ENCODE measurements around the gene PARD3B. TPM values are rescaled to one million over a fixed set of nuclear protein-coding genes. Genes with fewer than 3 reads are reported as not detected.

Gene PARD3B
- total RNA-seq, result under 1 TPM; 0.06 to 0.23 TPM

GRCh38 chr2:204544961-204545860 is at the start of gene PARD3B:
Gene PARD3B (plus strand): TSS chr2:204545475. CDS start chr2:204546000, 525 bp downstream.
- ChIA-PET POLR2A (no interaction called here), CTCF (no interaction called here)

DNA sequence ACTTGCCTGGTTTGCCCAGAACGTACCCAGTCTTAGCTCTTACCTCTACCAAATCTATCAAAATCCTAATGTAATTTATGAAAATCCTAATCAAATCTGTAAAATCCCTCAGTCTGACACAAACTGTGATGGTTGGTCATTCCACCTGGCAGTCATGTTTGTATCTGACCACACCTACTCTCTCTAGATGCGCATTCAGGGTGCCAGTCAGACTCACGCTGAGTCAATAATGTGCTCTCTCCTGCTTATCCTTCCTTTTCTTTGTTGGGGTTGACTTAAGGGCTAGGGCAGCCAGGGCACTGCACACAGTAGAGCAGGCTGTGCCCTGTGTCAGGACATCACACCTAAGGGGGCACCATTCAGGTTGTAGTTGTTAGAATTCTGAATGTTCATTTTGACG is 48.5 kb upstream of the PARD3B start:
- POLR2A ChIA-PET, result no interaction called here
- CTCF ChIA-PET, result no interaction called here

DNA sequence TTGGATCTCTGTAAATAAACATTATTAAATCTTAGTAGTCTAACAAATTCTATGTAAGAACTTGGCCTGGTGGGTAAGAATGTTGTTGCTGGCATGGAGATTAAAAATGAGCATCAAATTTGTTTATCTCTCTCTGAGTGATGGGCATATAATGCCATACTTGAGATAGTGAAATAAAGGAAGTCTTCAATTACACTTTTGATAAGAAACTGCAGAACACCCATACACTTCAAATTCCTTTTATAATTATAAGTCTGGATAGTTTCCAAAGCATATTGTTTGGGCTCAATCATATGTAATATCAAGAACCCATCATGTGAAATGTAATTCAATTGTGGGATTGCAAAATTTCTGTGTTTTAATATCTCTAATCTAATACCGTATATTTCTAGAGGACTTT is 47.4 kb upstream of the PARD3B start:
- ChIA-PET POLR2A (no interaction called here), CTCF (no interaction called here)

DNA sequence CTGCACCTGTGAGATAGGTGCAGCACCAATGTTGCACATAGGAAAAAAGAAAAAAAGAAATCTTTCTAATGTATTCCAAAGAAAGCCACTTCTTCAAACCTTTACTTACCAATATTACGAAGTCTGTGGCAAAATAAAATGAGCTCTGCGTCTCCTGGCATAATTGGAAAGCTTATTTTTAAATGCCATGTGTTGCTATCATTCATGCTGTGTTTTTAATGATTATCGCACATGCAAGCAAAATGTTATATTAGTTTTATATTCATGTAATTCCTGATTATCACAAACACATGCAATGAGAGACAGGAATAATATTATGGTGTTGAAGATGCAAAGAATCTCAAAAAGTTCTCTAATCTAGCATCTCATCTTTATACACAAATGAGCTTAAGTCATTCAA is 47.0 kb upstream of the PARD3B start:
- POLR2A ChIA-PET, result no interaction called here
- CTCF ChIA-PET, result no interaction called here

DNA sequence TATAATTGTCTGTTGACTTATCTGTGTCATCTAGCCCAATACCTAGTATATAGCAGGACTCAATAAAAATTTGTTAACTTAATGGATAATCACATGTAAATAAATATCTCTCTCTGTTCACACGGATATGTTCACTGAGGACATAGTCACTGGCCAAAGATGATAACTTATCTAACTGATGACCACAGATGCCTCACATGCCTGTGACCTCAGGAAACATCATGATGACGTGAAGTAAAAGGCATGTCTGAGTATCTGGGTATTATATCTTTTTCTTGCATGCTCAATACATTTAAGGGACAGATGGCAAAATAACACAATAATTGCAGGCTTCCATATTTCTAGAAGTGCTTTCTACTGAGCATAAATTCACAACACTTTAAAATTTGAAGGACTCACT is 41.4 kb upstream of the PARD3B start:
- CTCF ChIA-PET, result no interaction called here
- POLR2A ChIA-PET, result no interaction called here

DNA sequence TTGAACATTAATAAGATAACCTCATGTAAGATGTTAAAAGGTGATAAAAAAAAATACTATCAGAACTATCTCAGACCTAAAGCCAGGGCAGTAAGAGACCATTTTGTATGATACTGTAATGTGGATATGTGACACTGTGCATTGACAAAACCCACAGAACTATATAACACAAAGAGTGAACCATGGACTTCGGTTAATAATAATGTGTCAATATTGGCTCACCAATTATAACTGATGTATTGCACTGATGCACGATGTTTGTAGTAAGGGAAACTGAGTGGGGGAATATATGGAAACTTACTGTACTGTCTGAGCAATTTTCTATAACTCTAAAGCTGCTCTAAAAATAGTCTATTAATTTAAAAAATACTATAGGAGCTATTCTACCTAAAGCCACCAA is 40.7 kb upstream of the PARD3B start:
- CTCF ChIA-PET, result no interaction called here
- POLR2A ChIA-PET, result no interaction called here

- POLR2A ChIA-PET, result no interaction called here
- CTCF ChIA-PET, result no interaction called here
Observed at GRCh38 chr2:204505488-204505887, 39.8 kb upstream of the PARD3B start.

GRCh38 chr2:204505946-204506345 is 39.3 kb upstream of the PARD3B start:
- CTCF ChIA-PET, result no interaction called here
- POLR2A ChIA-PET, result no interaction called here

GRCh38 chr2:204507636-204508035 is 37.6 kb upstream of the PARD3B start:
- CTCF ChIA-PET, result no interaction called here
- POLR2A ChIA-PET, result no interaction called here

DNA sequence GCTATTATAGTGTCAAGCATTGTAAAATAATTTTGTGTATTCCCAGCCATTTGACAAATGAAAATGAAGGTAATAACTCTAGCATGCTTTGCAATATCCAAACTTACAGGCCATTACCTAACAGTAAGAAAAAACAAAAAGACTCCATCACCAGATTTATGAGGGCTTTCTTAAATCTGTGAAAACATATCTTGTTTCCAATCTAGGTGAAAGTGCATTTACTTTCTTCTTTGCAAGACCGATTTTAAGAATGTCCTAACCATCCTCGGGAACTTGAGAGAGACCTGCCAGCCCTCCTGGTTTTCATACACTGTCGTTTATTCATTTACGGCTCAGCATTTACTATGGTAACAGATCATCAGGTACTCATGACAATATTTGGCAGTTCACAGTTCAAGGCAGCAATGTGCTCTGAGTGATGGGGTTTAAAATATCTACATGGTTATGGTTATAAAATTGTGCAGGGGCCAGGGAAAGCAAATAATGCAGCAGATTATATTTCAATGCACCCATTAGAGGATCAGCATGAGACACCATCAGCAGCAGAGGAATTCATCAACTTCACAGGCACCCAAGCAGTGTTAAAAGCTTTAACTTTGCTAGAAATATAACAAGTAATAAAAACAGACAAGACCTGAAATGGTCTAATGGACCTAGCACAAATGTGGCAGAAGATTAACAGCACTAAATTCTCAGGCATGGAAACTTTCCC is 34.4 kb upstream of the PARD3B start:
- ChIA-PET CTCF (no interaction called here), POLR2A (no interaction called here)

DNA sequence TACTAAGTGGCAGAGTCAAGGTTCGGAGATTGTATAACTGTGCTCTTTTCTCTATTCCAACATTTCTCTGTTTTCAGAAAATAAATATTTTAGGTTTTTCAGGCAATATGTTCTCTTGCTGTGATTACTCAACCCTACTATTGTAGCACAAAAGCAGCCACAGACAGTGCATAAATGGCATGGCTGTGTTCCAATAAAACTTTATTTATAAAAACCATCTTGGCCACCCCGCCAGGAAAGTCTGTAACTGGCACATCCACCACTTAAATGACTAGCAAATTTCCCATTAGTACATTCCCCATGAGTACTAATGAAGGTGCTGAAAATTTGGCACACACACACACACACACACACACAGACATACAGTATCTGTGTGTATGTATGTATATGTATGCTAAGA is 30.8 kb upstream of the PARD3B start:
- CTCF ChIA-PET, result no interaction called here
- POLR2A ChIA-PET, result no interaction called here

- ChIA-PET POLR2A (no interaction called here), CTCF (no interaction called here)
Observed at GRCh38 chr2:204515416-204515815, 29.9 kb upstream of the PARD3B start.

GRCh38 chr2:204517154-204517553 is 28.1 kb upstream of the PARD3B start:
- ChIA-PET POLR2A (no interaction called here), CTCF (no interaction called here)

DNA sequence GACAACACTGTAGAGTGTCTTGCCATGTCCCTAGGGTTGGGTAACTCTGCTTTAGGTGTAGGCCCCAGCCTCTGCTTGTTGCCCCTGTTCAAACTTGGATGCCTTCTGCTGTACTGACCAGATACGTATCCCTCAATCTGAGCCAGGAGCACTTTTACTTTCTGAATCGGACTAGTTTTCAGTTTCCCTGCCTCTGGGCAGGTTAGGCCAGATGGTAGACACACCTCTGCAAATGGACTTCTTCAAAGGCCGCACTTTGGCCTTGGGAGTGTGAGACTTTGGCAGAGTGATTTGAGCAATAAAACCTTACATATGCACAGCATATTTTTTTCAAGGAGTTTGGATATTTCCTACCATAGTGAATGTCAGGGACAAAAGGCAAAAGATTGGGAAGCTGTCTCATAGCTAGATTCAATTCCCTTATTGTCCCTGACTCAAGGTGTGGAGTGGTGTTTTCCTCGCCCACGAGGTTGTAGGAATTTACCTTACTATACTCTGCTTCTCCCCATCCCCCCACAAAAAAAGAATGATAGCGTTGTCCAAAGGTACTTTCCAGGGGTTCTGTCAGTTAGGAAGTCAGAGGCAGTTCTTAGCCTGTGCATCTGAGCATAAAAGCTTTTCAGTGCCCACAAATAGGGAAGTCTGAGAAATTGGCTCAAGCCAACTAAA is 15.3 kb upstream of the PARD3B start:
- ChIA-PET POLR2A (no interaction called here), CTCF (no interaction called here)

DNA sequence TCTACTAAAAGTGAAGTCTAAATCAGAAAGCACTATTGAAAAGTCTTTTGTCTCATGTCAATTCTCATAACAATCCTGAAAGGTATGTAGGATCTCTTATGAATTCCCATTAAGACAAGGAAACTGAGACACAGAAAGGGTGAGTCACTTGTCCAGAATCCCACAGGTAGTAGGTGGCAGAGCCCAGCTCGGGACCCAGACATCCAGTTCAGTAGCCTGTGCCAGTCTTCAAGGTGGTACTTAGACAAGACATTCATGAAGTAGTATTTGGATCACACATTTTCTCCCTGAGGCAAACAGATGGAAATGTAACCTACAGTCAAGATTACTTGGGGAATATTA is 14.8 kb upstream of the PARD3B start:
- CTCF ChIA-PET, result no interaction called here
- POLR2A ChIA-PET, result no interaction called here

DNA sequence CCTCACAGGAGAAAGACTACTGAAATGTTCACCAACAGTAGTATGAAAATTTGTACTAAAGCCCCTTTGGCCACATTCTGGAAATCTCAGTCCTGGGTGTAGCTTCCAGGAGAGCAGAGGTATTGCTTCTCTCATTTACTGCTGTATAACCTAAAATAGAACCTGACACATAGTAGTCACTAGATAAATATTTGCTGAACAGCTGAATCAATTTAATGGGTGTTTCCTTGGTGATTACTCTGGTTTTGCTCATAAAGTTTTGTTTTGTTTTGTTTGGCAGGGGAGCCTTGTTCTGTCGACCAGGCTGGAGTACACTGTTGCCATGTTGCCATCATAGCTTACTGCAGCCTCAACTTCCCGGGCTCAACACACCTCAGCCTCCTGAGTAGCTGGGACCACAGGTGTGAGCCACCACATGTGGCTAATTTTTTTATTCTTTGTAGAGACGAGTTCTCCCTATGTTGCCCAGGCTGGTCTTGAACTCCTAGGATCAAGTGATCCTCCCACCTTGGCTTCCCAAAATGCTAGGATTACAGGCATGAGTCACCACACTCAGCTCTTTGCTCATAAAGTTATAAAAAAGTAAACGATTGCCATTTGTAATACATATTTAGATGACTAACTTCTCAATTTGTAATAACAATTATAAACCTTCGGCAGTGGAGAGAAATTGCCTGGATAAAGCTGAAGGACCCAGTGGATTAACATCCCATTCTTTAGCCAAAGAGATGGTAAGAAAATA is 11.5 kb upstream of the PARD3B start:
- ChIA-PET POLR2A (no interaction called here), CTCF (no interaction called here)

GRCh38 chr2:204535356-204535755 is 9.9 kb upstream of the PARD3B start:
- CTCF ChIA-PET, result no interaction called here
- POLR2A ChIA-PET, result no interaction called here

- ChIA-PET POLR2A (no interaction called here), CTCF (no interaction called here)
Observed at GRCh38 chr2:204535764-204536163, 9.5 kb upstream of the PARD3B start.

GRCh38 chr2:204538182-204539018 is 6.9 kb upstream of the PARD3B start:
- ChIA-PET CTCF (no interaction called here), POLR2A (no interaction called here)

DNA sequence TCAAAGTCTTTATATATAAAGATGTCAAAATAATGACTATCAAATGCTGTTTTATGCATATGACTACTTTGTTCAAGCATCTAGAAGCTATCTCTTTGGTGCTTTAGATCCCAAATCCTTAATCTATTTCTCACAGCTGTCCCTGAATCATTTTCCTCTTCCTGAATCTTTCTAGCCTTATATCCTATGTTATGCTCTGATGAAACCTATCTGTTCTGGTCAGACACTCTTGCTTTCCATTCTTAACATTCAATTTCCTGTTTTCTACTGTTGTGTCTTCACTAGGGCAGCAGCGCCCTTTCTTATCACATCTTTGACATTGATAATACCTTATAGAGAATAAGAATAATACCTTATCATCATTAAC is 6.3 kb upstream of the PARD3B start:
- ChIA-PET POLR2A (no interaction called here), CTCF (interaction anchor here (0.6 to 0.7 kb wide), 2 partner anchors 12 to 335 kb away, joined by 3 read pairs; no protein-coding TSS in a partner anchor)
